ENCODE results near the gene TGFA. TPM values are rescaled to one million over a fixed set of nuclear protein-coding genes. Genes with fewer than 3 reads are reported as not detected.

Gene TGFA
- total RNA-seq, 1 donor from 2014 or later, result 4.7 TPM

GRCh38 chr2:70549064-70549710 is 4.4 kb downstream of the TGFA start:
- no peak for DNase-seq (ENCODE audit: low spot score)
- H3K27me3 Mint-ChIP-seq (ENCODE audit: unreplicated experiment), result peaks cover 7% of the 10 kb centered on the region
- H3K4me3 Mint-ChIP-seq (ENCODE audit: unreplicated experiment), result no peak overlapping the region
- no peaks in the 10 kb centered on the region for H3K36me3 Mint-ChIP-seq (ENCODE audit: low read depth, unreplicated experiment)
- TF ChIP-seq, protein P1, sequence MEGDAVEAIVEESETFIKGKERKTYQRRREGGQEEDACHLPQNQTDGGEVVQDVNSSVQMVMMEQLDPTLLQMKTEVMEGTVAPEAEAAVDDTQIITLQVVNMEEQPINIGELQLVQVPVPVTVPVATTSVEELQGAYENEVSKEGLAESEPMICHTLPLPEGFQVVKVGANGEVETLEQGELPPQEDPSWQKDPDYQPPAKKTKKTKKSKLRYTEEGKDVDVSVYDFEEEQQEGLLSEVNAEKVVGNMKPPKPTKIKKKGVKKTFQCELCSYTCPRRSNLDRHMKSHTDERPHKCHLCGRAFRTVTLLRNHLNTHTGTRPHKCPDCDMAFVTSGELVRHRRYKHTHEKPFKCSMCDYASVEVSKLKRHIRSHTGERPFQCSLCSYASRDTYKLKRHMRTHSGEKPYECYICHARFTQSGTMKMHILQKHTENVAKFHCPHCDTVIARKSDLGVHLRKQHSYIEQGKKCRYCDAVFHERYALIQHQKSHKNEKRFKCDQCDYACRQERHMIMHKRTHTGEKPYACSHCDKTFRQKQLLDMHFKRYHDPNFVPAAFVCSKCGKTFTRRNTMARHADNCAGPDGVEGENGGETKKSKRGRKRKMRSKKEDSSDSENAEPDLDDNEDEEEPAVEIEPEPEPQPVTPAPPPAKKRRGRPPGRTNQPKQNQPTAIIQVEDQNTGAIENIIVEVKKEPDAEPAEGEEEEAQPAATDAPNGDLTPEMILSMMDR (IDR thresholded peaks at IDR 0.05; ENCODE audit: unreplicated experiment), result no peak
- peaks cover 20% of the 10 kb centered on the region for H3K4me1 Mint-ChIP-seq (ENCODE audit: unreplicated experiment)
- H3K27ac Mint-ChIP-seq (ENCODE audit: unreplicated experiment), result no peak overlapping the region
- H3K9me3 Mint-ChIP-seq (ENCODE audit: unreplicated experiment), result no peaks in the 10 kb centered on the region

DNA sequence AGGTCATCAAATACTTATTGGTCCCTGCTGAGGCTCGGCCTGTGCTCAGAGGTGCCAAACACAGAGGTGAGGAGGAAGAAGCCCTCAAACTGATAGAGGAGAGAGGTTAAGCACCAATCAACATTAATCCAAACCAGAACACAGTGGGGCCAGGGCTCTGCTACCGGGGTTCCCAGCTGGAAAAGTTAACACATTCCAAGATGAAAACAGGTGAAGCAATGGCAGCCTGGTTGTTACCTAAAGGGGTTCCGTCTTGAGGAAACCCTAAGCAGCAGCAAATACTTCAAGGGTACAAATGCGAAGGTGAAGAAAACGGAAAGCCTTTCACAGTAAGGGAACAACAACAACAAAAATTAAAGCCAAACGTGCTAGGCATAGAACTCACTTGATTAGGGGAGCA is 5.4 kb downstream of the TGFA start:
- Mint-ChIP-seq H3K4me1 (ENCODE audit: unreplicated experiment) (peaks cover 20% of the 10 kb centered on the region), H3K36me3 (ENCODE audit: low read depth, unreplicated experiment) (no peaks in the 10 kb centered on the region), H3K4me3 (ENCODE audit: unreplicated experiment) (no peak overlapping the region), H3K9me3 (ENCODE audit: unreplicated experiment) (no peaks in the 10 kb centered on the region), H3K27ac (ENCODE audit: unreplicated experiment) (no peak overlapping the region), H3K27me3 (ENCODE audit: unreplicated experiment) (peaks cover 7% of the 10 kb centered on the region)
- TF ChIP-seq, protein P1 (IDR thresholded peaks at IDR 0.05; ENCODE audit: unreplicated experiment), result no peak
- no peak for DNase-seq (ENCODE audit: low spot score)

GRCh38 chr2:70546885-70547284 is 6.7 kb downstream of the TGFA start:
- Mint-ChIP-seq H3K4me1 (ENCODE audit: unreplicated experiment) (peaks cover 11% of the 10 kb centered on the region), H3K27me3 (ENCODE audit: unreplicated experiment) (no peaks in the 10 kb centered on the region), H3K36me3 (ENCODE audit: low read depth, unreplicated experiment) (no peaks in the 10 kb centered on the region), H3K27ac (ENCODE audit: unreplicated experiment) (no peak overlapping the region), H3K4me3 (ENCODE audit: unreplicated experiment) (no peak overlapping the region), H3K9me3 (ENCODE audit: unreplicated experiment) (no peaks in the 10 kb centered on the region)
- no peak for DNase-seq (ENCODE audit: low spot score)
- TF ChIP-seq, protein P1 (IDR thresholded peaks at IDR 0.05; ENCODE audit: unreplicated experiment), result no peak

GRCh38 chr2:70546376-70546775 is 7.2 kb downstream of the TGFA start:
- no peaks in the 10 kb centered on the region for H3K27me3 Mint-ChIP-seq (ENCODE audit: unreplicated experiment)
- no peaks in the 10 kb centered on the region for H3K9me3 Mint-ChIP-seq (ENCODE audit: unreplicated experiment)
- H3K36me3 Mint-ChIP-seq (ENCODE audit: low read depth, unreplicated experiment), result no peaks in the 10 kb centered on the region
- TF ChIP-seq, protein P1 (IDR thresholded peaks at IDR 0.05; ENCODE audit: unreplicated experiment), result no peak
- H3K4me1 Mint-ChIP-seq (ENCODE audit: unreplicated experiment), result peaks cover 7% of the 10 kb centered on the region
- DNase-seq (ENCODE audit: low spot score), result no peak
- H3K27ac Mint-ChIP-seq (ENCODE audit: unreplicated experiment), result no peak overlapping the region
- H3K4me3 Mint-ChIP-seq (ENCODE audit: unreplicated experiment), result no peak overlapping the region

DNA sequence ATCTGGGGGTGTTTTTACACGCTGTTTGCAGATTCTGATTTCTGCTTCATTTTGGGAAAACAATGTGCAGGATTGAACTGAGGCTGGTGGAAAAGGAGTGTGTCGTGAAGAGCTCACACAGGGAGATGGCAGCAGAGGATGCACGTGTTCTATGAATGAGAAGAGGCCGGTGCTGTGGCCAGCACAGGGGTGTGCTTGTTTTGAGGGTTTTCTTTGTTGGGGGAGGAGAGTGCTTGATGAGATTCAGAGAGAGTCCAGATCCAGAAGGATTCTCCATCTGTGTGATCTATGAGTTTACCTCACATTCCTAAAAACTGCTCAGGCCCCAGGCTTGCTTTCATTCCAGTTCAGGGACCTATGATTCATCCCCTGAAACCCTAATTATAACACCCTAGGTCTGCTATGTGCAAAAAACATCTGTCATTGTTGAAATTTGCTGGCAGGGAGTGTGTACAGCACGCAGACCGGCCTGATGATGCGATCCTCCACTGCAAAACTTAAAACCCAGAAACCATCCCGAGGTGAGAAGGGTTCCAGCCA is 12.1 kb downstream of the TGFA start:
- Mint-ChIP-seq H3K27me3 (ENCODE audit: unreplicated experiment) (no peaks in the 10 kb centered on the region), H3K4me1 (ENCODE audit: unreplicated experiment) (no peaks in the 10 kb centered on the region), H3K36me3 (ENCODE audit: low read depth, unreplicated experiment) (no peaks in the 10 kb centered on the region), H3K27ac (ENCODE audit: unreplicated experiment) (no peak overlapping the region), H3K4me3 (ENCODE audit: unreplicated experiment) (no peak overlapping the region), H3K9me3 (ENCODE audit: unreplicated experiment) (no peaks in the 10 kb centered on the region)
- DNase-seq (ENCODE audit: low spot score), result no peak
- TF ChIP-seq, protein P1 (IDR thresholded peaks at IDR 0.05; ENCODE audit: unreplicated experiment), result no peak

All from endothelial cell (in vitro differentiated cells).